T47D (cell line): ENCODE data around the gene SAPCD2.

Experiments used
- DNase-seq, 2 experiments: peaks; one replicate each; pipeline versions ENCODE4 v3.0.0 to v3.0.0-alpha.2; 2011 to 2012; ENCODE audit warnings: low read depth in 1 of 2, low spot score in 1 of 2
- JUND ChIP-seq: IDR thresholded peaks from 2 replicates; pipeline ENCODE4 v1.6.1; 2012; ENCODE audit warnings: low read depth
- in situ Hi-C: cut with HindIII; loops from 2 replicates; pipeline ENCODE4 v1.10.0; 2016; ENCODE audit warnings: low sequenced_read_pairs, low pct_unique_long_range_greater_than_20kb

The SAPCD2 gene

DNA sequence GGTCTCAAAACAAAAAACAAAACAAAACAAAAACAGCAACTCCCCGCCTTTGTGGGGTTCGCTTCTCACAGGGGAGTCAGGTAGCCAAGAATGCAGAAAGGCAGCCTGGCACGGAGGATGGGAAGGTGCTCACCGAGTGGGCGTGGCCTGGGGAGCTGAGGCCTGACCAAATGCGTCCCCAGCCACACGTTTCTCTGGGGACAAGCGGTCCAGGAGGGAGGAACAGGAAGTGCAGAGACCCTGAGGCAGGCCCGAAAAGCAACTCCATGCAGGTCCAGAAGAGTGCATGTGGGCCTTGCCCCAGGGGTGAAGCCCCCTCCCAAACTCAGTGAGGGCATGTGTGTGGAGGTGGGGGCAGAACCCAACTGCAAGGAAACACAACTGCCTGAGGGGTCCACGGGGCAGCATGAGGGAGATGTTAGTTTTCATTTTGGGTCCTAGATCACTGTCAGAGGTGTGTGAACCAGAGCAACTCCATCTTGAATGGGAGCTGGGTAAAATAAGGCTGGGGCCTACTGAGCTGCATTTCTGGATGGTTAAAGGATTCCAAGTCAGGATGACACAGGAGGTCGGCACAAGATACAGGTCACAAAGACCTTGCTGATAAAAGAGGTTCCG is 4.4 kb upstream of the SAPCD2 start:
- TF ChIP-seq JUND: no peak
- DNase-seq: no peak
- in situ Hi-C loops: no loop called here

DNA sequence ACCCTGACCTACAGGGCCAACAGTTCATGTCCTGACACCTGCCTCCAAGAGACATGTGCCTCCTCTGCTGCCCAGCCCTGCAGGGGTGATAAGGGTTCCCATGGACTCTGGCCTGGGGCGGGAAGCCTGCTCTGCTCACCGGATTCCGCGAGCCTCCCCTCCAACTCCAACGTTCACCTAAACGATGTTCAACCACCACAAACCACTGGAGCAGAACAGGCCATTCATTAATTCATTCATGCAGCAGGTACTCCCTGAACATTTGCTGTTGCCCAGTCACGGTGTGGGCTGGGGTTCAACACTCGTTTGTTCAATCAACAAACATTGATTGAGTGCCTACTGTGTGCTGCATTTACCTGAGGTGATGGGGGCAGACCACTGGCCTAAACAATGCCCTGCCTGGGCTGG is 3.6 kb upstream of the SAPCD2 start:
- TF ChIP-seq JUND: no peak
- no peak for DNase-seq
- in situ Hi-C loops: no loop called here

- no peak for TF ChIP-seq JUND
- no peak for DNase-seq
- in situ Hi-C loops: no loop called here
Measured at GRCh38 chr9:137071282-137071681, 925 bp upstream of the SAPCD2 start.

DNA sequence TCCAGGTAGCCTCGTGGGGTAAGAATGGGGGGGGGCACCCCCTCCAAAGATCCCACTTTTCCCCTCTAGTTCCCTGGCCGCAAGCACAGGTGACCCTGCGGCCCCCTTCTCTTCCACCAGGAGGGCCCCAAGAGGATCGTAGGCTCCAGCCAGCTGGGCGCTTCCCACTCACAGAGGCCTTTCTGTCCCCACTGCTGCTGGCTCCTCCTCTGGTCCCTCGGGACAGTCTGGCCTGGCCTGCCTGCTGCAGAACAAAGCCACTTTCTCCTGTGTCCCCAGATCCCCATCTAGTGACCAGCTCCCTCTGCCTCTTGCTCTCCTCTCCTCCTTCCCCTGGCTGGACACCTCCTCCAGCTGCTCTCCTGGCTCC is 534 bp upstream of the SAPCD2 start:
- DNase-seq: no peak
- in situ Hi-C loops: no loop called here
- no peak for TF ChIP-seq JUND

GRCh38 chr9:137069508-137070091 is 757 bp downstream of the SAPCD2 start:
- DNase-seq: no peak
- no peak for TF ChIP-seq JUND
- in situ Hi-C loops: no loop called here

GRCh38 chr9:137068539-137069507 is 1.5 kb downstream of the SAPCD2 start:
- DNase-seq: no peak
- no peak for TF ChIP-seq JUND
- in situ Hi-C loops: no loop called here

DNA sequence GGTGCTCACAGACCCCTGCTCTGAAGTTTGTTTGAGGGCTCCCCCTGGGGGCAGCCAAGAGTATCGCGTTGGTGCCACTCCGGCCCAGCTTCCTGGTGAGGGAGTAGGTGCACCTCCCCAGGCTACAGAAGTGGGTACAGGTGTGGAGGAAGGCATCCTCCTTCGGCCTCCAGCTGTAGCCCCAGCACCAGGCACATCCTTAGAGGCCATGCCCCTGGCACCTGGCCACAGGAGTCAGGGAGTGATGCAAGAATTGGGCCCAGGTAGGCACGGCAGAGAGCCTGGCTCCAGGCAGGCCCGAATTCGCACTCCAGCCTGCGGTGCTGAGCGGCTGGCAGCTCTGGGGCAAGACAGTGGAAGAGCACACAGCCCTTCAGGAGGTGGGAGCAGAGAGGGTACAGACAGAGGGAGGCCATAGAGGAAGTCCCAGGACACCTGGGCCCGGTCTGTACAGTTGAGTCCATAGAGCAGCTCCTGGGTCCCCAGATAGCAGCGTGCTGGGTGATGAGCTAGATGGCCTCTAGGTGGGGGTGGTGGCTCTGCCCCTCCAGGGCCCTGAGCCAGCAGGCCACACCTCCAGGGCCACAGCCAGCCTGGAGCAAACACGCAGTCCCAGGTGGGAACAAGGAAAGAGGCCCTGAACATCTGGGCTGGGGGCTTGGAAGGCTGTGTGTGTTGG is 2.4 kb downstream of the SAPCD2 start:
- no peak for TF ChIP-seq JUND
- peak; percentile 94 for DNase-seq
- in situ Hi-C loops: no loop called here

GRCh38 chr9:137066096-137066861 is 4.1 kb downstream of the SAPCD2 start:
- in situ Hi-C loops: no loop called here
- no peak for DNase-seq
- no peak for TF ChIP-seq JUND

- in situ Hi-C loops: no loop called here
- no peak for TF ChIP-seq JUND
- no peak for DNase-seq
Measured at GRCh38 chr9:137065336-137065967, 4.9 kb downstream of the SAPCD2 start.

DNA sequence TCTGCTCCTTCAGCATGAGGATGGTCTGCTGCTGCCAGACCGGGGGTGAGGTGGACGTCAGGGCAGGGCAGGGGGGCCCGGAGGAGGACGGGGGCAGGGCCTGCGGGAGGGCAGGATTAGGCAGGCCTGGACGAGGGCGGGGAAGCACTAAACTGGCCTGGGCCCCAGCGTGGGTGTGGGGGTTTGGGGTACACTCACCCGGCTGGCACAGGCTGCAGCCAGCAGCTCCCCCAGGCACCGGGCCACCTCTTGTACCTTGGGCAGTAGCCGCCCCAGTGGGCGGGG is 5.5 kb downstream of the SAPCD2 start:
- no peak for DNase-seq
- TF ChIP-seq JUND: no peak
- in situ Hi-C loops: no loop called here

- TF ChIP-seq JUND: no peak
- peak; percentile 78 to 85 for DNase-seq
- in situ Hi-C loops: no loop called here
Measured at GRCh38 chr9:137064027-137064879, 6.1 kb downstream of the SAPCD2 start.
